GM21825 (cell line): Measurements from ENCODE around the gene PDCD1LG2.
"Not testable (repeated sequence)": the region's sequence is repeated elsewhere in the genome, so short reads cannot be mapped to it uniquely, and the experiment has no call there.

Source experiments
- ATAC-seq: cut with Tn5 transposase; IDR thresholded peaks from one replicate; pipeline ENCODE4 v1.9.1; 2021; ENCODE audit warnings: mild to moderate bottlenecking, moderate library complexity; ENCODE audit not compliant: unreplicated experiment

The PDCD1LG2 gene

GRCh38 chr9:5493679-5494511 lies 16.4 kb upstream of the PDCD1LG2 start:
- ATAC-seq = peak; percentile 88

GRCh38 chr9:5494765-5495164 lies 15.6 kb upstream of the PDCD1LG2 start:
- ATAC-seq = not testable (repeated sequence)

- no peak for ATAC-seq
Measured at GRCh38 chr9:5499157-5499556, 11.2 kb upstream of the PDCD1LG2 start.

DNA sequence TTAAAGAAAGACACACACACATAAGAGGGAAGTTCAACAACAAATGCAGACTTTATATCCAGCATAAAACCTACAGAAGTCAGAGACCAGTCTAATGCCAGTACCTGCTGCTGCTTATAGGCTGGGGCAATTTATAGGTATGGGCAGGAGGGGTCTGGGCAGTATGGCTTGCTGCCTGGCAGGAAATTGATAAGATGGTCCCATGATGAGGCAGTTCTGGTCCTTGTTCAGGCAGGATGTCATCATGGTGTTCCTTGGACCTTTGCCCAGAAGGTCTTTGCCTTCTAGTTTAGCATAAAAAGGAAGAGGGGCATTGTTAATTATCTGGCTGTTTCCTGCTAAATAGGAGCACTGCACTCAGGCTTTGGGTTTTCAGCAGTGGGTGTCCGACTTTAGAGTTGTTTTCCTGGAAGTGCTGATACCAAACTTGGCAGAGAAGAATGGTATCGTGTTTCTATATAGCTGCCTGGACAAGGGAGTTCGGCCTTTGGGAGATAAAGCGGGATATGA lies 10.4 kb upstream of the PDCD1LG2 start:
- no peak for ATAC-seq

GRCh38 chr9:5500441-5501235 lies 9.7 kb upstream of the PDCD1LG2 start:
- no peak for ATAC-seq

GRCh38 chr9:5502553-5502952 lies 7.8 kb upstream of the PDCD1LG2 start:
- ATAC-seq = no peak

GRCh38 chr9:5509573-5509972 lies 758 bp upstream of the PDCD1LG2 start:
- ATAC-seq = no peak

DNA sequence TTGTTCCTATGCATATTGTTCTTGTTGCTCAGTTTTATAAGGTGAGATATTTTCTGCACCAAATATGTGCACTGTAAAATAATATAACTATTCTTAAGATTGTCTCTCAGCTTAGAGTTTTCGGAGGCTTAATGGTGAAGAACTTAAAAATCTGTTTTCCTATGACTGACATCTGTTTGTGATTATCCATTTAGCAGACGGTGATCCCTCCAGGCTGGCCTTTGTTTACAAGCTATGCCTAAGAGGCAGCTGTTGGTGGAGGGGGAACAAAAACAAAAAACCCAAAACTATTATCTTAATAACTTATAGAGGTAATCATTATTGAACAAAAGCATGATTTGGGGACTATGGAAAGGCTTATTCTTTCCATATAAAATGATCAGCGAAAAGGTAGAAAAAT lies 658 bp downstream of the PDCD1LG2 start:
- ATAC-seq = no peak

GRCh38 chr9:5511476-5511875 lies 1.1 kb downstream of the PDCD1LG2 start:
- ATAC-seq = no peak

- no peak for ATAC-seq
Measured at GRCh38 chr9:5511935-5512580, 1.7 kb downstream of the PDCD1LG2 start.

DNA sequence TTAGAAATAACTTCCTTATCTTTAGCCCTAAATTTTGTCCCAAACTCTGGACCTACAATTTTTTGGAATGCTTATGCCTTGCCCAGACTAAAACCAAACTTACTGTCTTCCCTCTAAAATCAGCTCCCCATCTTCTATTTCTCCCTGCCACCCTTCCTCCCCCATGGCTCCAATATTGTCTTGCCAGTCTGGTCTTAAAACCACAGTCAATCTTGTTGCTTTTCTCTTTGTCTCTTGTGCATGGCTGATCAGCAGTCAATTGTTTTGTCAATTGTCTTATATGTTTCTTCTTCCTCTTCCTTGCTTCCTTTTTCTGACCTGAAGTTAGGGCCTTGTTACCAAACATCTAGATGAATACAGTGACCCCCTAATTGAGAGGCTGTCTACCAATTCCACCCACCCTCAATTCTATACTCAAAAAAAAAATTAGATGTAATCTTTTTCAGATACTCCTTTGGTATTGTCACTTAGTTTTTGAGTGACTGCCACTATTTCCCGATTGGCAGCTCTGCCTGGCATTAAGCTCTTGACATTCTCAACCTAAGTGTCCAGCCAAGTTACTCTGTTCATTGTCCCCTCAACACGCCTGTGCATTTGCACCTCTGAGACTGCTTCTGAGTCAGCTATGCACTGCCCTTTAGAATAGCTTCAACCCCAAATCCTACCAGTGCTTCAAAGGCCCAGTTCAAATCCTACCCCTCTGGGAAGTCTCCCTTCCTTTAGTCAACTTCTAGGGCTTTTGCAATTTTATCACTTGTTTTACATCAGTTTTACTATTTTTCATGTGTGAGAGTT lies 2.5 kb downstream of the PDCD1LG2 start:
- ATAC-seq = no peak

GRCh38 chr9:5513966-5514616 lies 3.8 kb downstream of the PDCD1LG2 start:
- ATAC-seq = no peak

DNA sequence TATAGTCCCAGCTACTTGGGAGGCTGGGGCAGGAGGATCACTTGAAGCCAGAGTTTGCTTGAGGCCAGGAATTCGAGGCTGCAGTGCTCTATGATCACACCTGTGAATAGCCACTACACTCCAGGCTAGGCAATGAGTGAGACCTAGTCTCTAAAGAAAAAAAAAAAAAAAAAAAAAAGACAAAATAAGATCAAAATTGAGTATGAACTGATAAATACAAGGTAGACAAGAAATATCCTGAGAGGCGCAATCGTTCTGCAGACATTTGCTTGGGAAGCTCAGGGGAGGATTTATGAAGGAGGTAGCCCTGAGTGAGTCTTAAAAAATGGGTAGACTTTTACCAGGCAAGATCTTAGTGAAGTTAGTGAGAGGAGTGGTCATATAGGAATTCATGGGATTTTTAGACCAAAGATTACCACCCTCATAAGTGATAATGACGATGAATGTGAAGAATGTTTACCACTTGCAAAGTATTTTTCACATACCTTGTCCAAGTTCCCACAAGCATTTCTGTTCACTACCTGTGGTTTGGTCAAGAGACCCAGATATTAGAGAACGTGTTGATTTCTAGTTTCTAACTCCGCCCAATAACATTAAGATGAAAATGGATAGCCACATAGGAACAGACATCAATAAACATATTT lies 4.4 kb downstream of the PDCD1LG2 start:
- no peak for ATAC-seq

DNA sequence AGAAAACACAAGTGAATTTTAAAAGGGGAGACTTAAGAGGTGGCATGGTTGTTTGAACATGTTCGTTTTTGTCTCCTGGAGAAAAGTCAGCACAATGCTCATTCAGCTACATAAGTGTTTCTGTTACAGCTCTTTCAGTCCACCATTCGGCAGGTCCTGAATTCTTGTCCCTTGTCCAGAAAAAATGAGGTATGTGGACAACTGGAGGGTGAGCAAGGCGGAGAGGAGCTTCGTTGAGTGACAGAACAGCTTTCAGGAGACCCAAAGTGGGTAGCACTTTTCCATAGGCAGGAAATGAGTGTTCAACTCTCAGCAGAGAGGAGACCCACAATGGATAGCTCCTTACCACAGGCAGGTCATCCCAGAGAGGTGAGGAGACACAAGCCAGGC lies 4.9 kb downstream of the PDCD1LG2 start:
- ATAC-seq = no peak

GRCh38 chr9:5516453-5517220 lies 6.3 kb downstream of the PDCD1LG2 start:
- no peak for ATAC-seq

GRCh38 chr9:5518171-5518936 lies 8.0 kb downstream of the PDCD1LG2 start:
- peak; percentile 51 for ATAC-seq

GRCh38 chr9:5518937-5519319 lies 8.6 kb downstream of the PDCD1LG2 start:
- peak; percentile 19 for ATAC-seq

- no peak for ATAC-seq
Measured at GRCh38 chr9:5524090-5524489, 13.8 kb downstream of the PDCD1LG2 start.
